HFFc6 (cell line): ENCODE data around the gene GCK. TPM values are rescaled to one million over a fixed set of nuclear protein-coding genes. Genes with fewer than 3 reads are reported as not detected.

Source experiments
- DNase-seq: peaks from one replicate; pipeline ENCODE4 v3.0.0-alpha.2; 2018
- H3K27ac Mint-ChIP-seq: 2 replicates; pipeline ENCODE4 v1.8.0; 2020; ENCODE audit warnings: mild to moderate bottlenecking, mixed read lengths
- H3K27me3 Mint-ChIP-seq: 2 replicates; pipeline ENCODE4 v1.8.0; 2021; ENCODE audit warnings: mild to moderate bottlenecking, moderate library complexity, mixed read lengths; ENCODE audit not compliant: insufficient read depth
- H3K36me3 Mint-ChIP-seq: 2 replicates; pipeline ENCODE4 v1.8.0; 2021; ENCODE audit warnings: low read depth, mixed read lengths
- H3K4me1 Mint-ChIP-seq: 2 replicates; pipeline ENCODE4 v1.8.0; 2020; ENCODE audit warnings: low read depth, mixed read lengths
- H3K4me3 Mint-ChIP-seq: 2 replicates; pipeline ENCODE4 v1.8.0; 2020; ENCODE audit warnings: mild to moderate bottlenecking, moderate library complexity, mixed read lengths
- H3K9me3 Mint-ChIP-seq: 2 replicates; pipeline ENCODE4 v1.8.0; 2020; ENCODE audit warnings: mild to moderate bottlenecking, mixed read lengths
- CTCF ChIP-seq: fragments of 200-600 bp; sonication (generic); IDR thresholded peaks from 2 replicates; pipeline ENCODE4 v1.5.0; 2021; ENCODE audit warnings: antibody characterized with exemption, mild to moderate bottlenecking
- total RNA-seq, 6 experiments: library from RNA; stranded (reverse); fragmentation: NEBNext Ultra II Directional; extraction: Animal tissue kit (Norgen Biotek cat#: 25700); gene quantifications; 2 replicates in 1 of 6; 3 replicates in 5 of 6; pipeline ENCODE4 v1.2.3, GENCODE V29; 2021

GCK gene
- total RNA-seq, 6 experiments from 2014 or later, result 0.11 to 0.26 (median 0.17) TPM; not detected in 2

- H3K27ac Mint-ChIP-seq, result no peak overlapping the region
- TF ChIP-seq CTCF, result no peak
- no peaks in the 10 kb centered on the region for H3K9me3 Mint-ChIP-seq
- H3K36me3 Mint-ChIP-seq, result no peaks in the 10 kb centered on the region
- no peak for DNase-seq
- no peaks in the 10 kb centered on the region; the same call in none of the 2 replicates for H3K27me3 Mint-ChIP-seq
- peaks cover 15% of the 10 kb centered on the region for H3K4me1 Mint-ChIP-seq
- peak overlapping the region; percentile 50 for H3K4me3 Mint-ChIP-seq
Measured at GRCh38 chr7:44145969-44146911, 43.0 kb downstream of the GCK start.

- Mint-ChIP-seq H3K4me3 (peak overlapping the region; percentile 50), H3K36me3 (no peaks in the 10 kb centered on the region), H3K27me3 (no peaks in the 10 kb centered on the region; the same call in none of the 2 replicates), H3K27ac (no peak overlapping the region), H3K4me1 (peaks cover 13% of the 10 kb centered on the region), H3K9me3 (no peaks in the 10 kb centered on the region)
- DNase-seq, result no peak
- TF ChIP-seq CTCF, result no peak
Measured at GRCh38 chr7:44145479-44145968, 43.7 kb downstream of the GCK start.

GRCh38 chr7:44144968-44145478 is 44.2 kb downstream of the GCK start:
- Mint-ChIP-seq H3K4me3 (no peak overlapping the region), H3K36me3 (no peaks in the 10 kb centered on the region), H3K27ac (no peak overlapping the region), H3K27me3 (no peaks in the 10 kb centered on the region; the same call in none of the 2 replicates), H3K4me1 (peaks cover 8% of the 10 kb centered on the region; the same call in 1 of the 2 replicates), H3K9me3 (no peaks in the 10 kb centered on the region)
- no peak for TF ChIP-seq CTCF
- no peak for DNase-seq

- Mint-ChIP-seq H3K9me3 (no peaks in the 10 kb centered on the region), H3K27ac (no peak overlapping the region), H3K27me3 (peaks cover 2% of the 10 kb centered on the region), H3K36me3 (no peaks in the 10 kb centered on the region), H3K4me3 (no peak overlapping the region), H3K4me1 (peaks cover 7% of the 10 kb centered on the region; the same call in 1 of the 2 replicates)
- no peak for DNase-seq
- TF ChIP-seq CTCF, result no peak
Measured at GRCh38 chr7:44144426-44144967, 44.7 kb downstream of the GCK start.

GRCh38 chr7:44143646-44144250 is 45.5 kb downstream of the GCK start:
- H3K36me3 Mint-ChIP-seq, result no peaks in the 10 kb centered on the region
- H3K4me3 Mint-ChIP-seq, result no peak overlapping the region
- DNase-seq, result no peak
- no peak overlapping the region for H3K27ac Mint-ChIP-seq
- H3K9me3 Mint-ChIP-seq, result no peaks in the 10 kb centered on the region
- TF ChIP-seq CTCF, result no peak
- H3K4me1 Mint-ChIP-seq, result peaks cover 7% of the 10 kb centered on the region; the same call in 1 of the 2 replicates
- H3K27me3 Mint-ChIP-seq, result peaks cover 4% of the 10 kb centered on the region
